ENCODE results near the gene NCBP3. TPM values are rescaled to one million over a fixed set of nuclear protein-coding genes. Genes with fewer than 3 reads are reported as not detected.

Gene NCBP3
- total and polyA plus RNA-seq, 2 donors (not counting 3 experiments of a cell fraction or from before 2014, with no cell fraction given): 18.2 to 51.1 TPM

- H2AFZ ChIP-seq (ENCODE audit: low read depth, low read length): peak overlapping the region; percentile 38
- FAIRE-seq (peak; percentile 95), DNase-seq (ENCODE audit: low read depth, low spot score) (peak; percentile 77)
- intact Hi-C loops (cut with micrococcal nuclease) (no loop called here), dilution Hi-C loops (cut with MboI; ENCODE audit: extremely low pct_ligation_motif_present, low sequenced_read_pairs) (no loop called here)
- H3K36me3 ChIP-seq (ENCODE audit: control insufficient read depth in 2 of 2, extremely low read depth in 1 of 2, insufficient read depth in 2 of 2, low read length in 2 of 2): no peaks in the 10 kb centered on the region
- H3K9me1 ChIP-seq (replicated peaks; ENCODE audit: control insufficient read depth, extremely low read depth, insufficient read depth, low read length): no peaks in the 10 kb centered on the region
- no TSS peak for BruUV-seq (replicated peaks)
- no peak overlapping the region for H3K4me2 ChIP-seq (ENCODE audit: insufficient read depth, low read length)
- no peak overlapping the region for H3K4me3 ChIP-seq (replicated peaks in 1 of 3; ENCODE audit: insufficient read depth in 1 of 3, low read depth in 1 of 3, low read length in 3 of 3)
- no peaks in the 10 kb centered on the region for H3K27me3 ChIP-seq (ENCODE audit: control insufficient read depth in 2 of 2, insufficient read depth in 2 of 2, low read length in 2 of 2)
- no peaks in the 10 kb centered on the region for H3K9me3 ChIP-seq (replicated peaks; ENCODE audit: control insufficient read depth, insufficient read depth, low read length)
- POLR2A ChIA-PET: no interaction called here
- TF ChIP-seq CTCF (IDR thresholded peaks at IDR 0.05; ENCODE audit: extremely low read depth in 1 of 2, insufficient read depth in 1 of 2, low read depth in 1 of 2, low read length in 2 of 2): no peak
- TF ChIP-seq MAX (IDR thresholded peaks at IDR 0.05; ENCODE audit: insufficient read depth, insufficient read length): no peak
- peak; percentile 38 for TF ChIP-seq POLR2AphosphoS5 (IDR thresholded peaks at IDR 0.05; ENCODE audit: insufficient read depth, low read depth, low read length)
- no peak for TF ChIP-seq MYC (IDR thresholded peaks at IDR 0.05; ENCODE audit: low read depth, low read length)
- no peak for TF ChIP-seq POLR2A (IDR thresholded peaks at IDR 0.05; ENCODE audit: low read depth, low read length)
- TF ChIP-seq GATA2 (IDR thresholded peaks at IDR 0.05; ENCODE audit: insufficient read depth, insufficient read length, low read depth, low read length): no peak
- no peak for TF ChIP-seq JUN (IDR thresholded peaks at IDR 0.05; ENCODE audit: borderline replicate concordance, insufficient read depth, insufficient read length, low read depth)
- TF ChIP-seq EZH2 (IDR thresholded peaks at IDR 0.05; ENCODE audit: borderline replicate concordance, low read depth, low read length, severe bottlenecking): no peak
- TF ChIP-seq FOS (IDR thresholded peaks at IDR 0.05; ENCODE audit: borderline replicate concordance, insufficient read depth, low read length): peak; percentile 75
- CTCF ChIA-PET: interaction anchor here (0.7 to 9.2 kb wide), 7 partner anchors 20 to 152 kb away, joined by 3 to 82 read pairs (median 5); partner anchors contain the start of gene NCBP3
- no peaks in the 10 kb centered on the region for H4K20me1 ChIP-seq (replicated peaks; ENCODE audit: control insufficient read depth, extremely low read depth, insufficient read depth, low read length)
- peaks cover 21% of the 10 kb centered on the region for H3K79me2 ChIP-seq (ENCODE audit: control insufficient read depth, insufficient read depth, low read length)
- H3K27ac ChIP-seq (ENCODE audit: insufficient read depth, low read depth, low read length): peak overlapping the region; percentile 72
- H3K9ac ChIP-seq (replicated peaks; ENCODE audit: extremely low read depth, insufficient read depth, low read length): peak overlapping the region; percentile 19
- peaks cover 78% of the 10 kb centered on the region for H3K4me1 ChIP-seq (ENCODE audit: control insufficient read depth, extremely low read depth, insufficient read depth, low read length)
Observed at GRCh38 chr17:3890082-3890877, 44.2 kb upstream of the NCBP3 start.

Data from endothelial cell of umbilical vein (primary cell).